Neural cell (in vitro differentiated cells): ENCODE data around the gene KIF6. TPM values are rescaled to one million over a fixed set of nuclear protein-coding genes. Genes with fewer than 3 reads are reported as not detected.

Experiments used
- H2AFZ ChIP-seq: fragments of 200-600, 300-800 bp; sonication (generic), shearing (Covaris generic); 2 replicates; pipeline ENCODE4 v1.6.0; 2014; ENCODE audit warnings: low read depth, mild to moderate bottlenecking, antibody characterized with exemption, low read length, moderate library complexity
- H3F3A ChIP-seq: fragments of 200-600 bp; shearing (Covaris generic); 2 replicates; pipeline ENCODE4 v1.6.1; 2016; ENCODE audit warnings: mild to moderate bottlenecking, moderate library complexity, mixed read lengths, antibody characterized with exemption, low read length; ENCODE audit not compliant: insufficient read depth, poor library complexity, severe bottlenecking
- H3K27ac ChIP-seq: fragments of 200-600, 300-800 bp; sonication (generic), shearing (Covaris generic); 2 replicates; pipeline ENCODE4 v1.5.1; 2014; ENCODE audit warnings: mild to moderate bottlenecking, low read length, moderate library complexity
- H3K27me3 ChIP-seq: fragments of 300-800, 200-600 bp; sonication (generic), shearing (Covaris generic); 2 replicates; pipeline ENCODE4 v1.6.0; 2014; ENCODE audit warnings: mild to moderate bottlenecking, low read depth, low read length, moderate library complexity; ENCODE audit not compliant: insufficient read depth
- H3K36me3 ChIP-seq: fragments of 300-800, 200-600 bp; sonication (generic), shearing (Covaris generic); 2 replicates; pipeline ENCODE4 v1.5.1; 2014; ENCODE audit warnings: mild to moderate bottlenecking, antibody characterized with exemption, low read length, moderate library complexity; ENCODE audit not compliant: insufficient read depth
- H3K4me2 ChIP-seq: fragments of 300-800, 200-600 bp; sonication (generic), shearing (Covaris generic); 2 replicates; pipeline ENCODE4 v1.6.0; 2014; ENCODE audit warnings: mild to moderate bottlenecking, low read length
- H3K4me3 ChIP-seq: fragments of 300-800, 200-600 bp; sonication (generic), shearing (Covaris generic); 2 replicates; pipeline ENCODE4 v1.5.1; 2014; ENCODE audit warnings: mild to moderate bottlenecking, low read length, moderate library complexity
- H3K79me2 ChIP-seq: fragments of 200-600 bp; shearing (Covaris generic); replicated peaks from 2 replicates; pipeline ENCODE4 v1.6.0; 2014; ENCODE audit warnings: mild to moderate bottlenecking, low read length, moderate library complexity; ENCODE audit not compliant: insufficient read depth
- H3K9ac ChIP-seq: fragments of 300-800, 200-600 bp; sonication (generic), shearing (Covaris generic); 2 replicates; pipeline ENCODE4 v1.6.1; 2016; ENCODE audit warnings: mild to moderate bottlenecking, low read length, mixed read lengths
- H3K9me2 ChIP-seq: fragments of 200-600 bp; shearing (Covaris generic); 2 replicates; pipeline ENCODE4 v1.6.1; 2016; ENCODE audit warnings: mild to moderate bottlenecking, low read length, mixed read lengths; ENCODE audit not compliant: insufficient read depth
- H3K9me3 ChIP-seq: fragments of 200-600, 300-800 bp; sonication (generic), shearing (Covaris generic); 2 replicates; pipeline ENCODE4 v1.6.1; 2016; ENCODE audit warnings: mild to moderate bottlenecking, mixed run types, low read length, moderate library complexity, mixed read lengths
- H4K20me1 ChIP-seq: fragments of 200-600 bp; shearing (Covaris generic); 2 replicates; pipeline ENCODE4 v1.6.1; 2016; ENCODE audit warnings: mild to moderate bottlenecking, mixed run types; ENCODE audit not compliant: insufficient read depth
- EP300 ChIP-seq: fragments of 450-650 bp; conservative IDR thresholded peaks from 2 replicates; pipeline ENCODE4 v1.6.1; 2014; ENCODE audit warnings: antibody characterized with exemption, mild to moderate bottlenecking, moderate library complexity; ENCODE audit not compliant: poor library complexity, severe bottlenecking
- EZH2 ChIP-seq: fragments of 200-600, 300-800 bp; shearing (Covaris generic), sonication (generic); IDR thresholded peaks from 2 replicates; pipeline ENCODE4 v1.6.1; 2014; ENCODE audit warnings: antibody characterized with exemption, low read length, borderline replicate concordance, mild to moderate bottlenecking; ENCODE audit not compliant: insufficient read depth, poor library complexity, severe bottlenecking
- POLR2AphosphoS5 ChIP-seq: IDR thresholded peaks from 2 replicates; pipeline ENCODE4 v1.6.1; 2012
- TAF1 ChIP-seq: IDR thresholded peaks from 2 replicates; pipeline ENCODE4 v1.6.1; 2012; ENCODE audit warnings: low read depth
- polyA plus RNA-seq: library from polyadenylated mRNA; depleted of rRNA; stranded (reverse); fragments of >200 nt; gene quantifications from 2 replicates; pipeline ENCODE4 v1.2.3, GENCODE V29; 2014
- TF ChIP-seq, protein P1 (sequence below): IDR thresholded peaks from 2 replicates; pipeline ENCODE4 v1.6.1; 2012; ENCODE audit warnings: borderline replicate concordance
- TF ChIP-seq, protein P2 (sequence below): fragments of 450-650 bp; IDR thresholded peaks from 2 replicates; pipeline ENCODE4 v1.5.1; 2014; ENCODE audit warnings: antibody characterized with exemption, mild to moderate bottlenecking, moderate library complexity; ENCODE audit not compliant: poor library complexity, severe bottlenecking

The KIF6 gene
- polyA plus RNA-seq, 1 donor from 2014 or later = 2.1 TPM

DNA sequence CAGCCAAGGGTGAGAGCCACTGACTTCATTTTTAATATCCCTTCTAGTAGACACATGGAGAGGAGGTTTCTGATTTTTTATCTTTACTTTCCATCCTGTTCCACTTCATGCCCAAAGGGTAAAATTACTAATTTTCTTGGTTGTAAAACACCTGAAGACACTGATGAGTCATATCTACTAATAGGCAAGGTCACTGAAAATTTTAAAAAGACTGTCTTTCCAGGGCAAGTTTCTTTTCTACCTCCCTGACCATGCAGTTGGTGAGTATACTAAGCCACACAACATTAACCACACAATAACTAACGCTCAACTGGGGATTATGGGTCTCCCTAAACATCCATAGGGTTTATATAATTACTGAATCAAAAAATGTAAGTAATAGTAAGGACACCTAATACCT is 109.6 kb downstream of the KIF6 start:
- H4K20me1 ChIP-seq = no peaks in the 10 kb centered on the region
- no peaks in the 10 kb centered on the region for H3K36me3 ChIP-seq

DNA sequence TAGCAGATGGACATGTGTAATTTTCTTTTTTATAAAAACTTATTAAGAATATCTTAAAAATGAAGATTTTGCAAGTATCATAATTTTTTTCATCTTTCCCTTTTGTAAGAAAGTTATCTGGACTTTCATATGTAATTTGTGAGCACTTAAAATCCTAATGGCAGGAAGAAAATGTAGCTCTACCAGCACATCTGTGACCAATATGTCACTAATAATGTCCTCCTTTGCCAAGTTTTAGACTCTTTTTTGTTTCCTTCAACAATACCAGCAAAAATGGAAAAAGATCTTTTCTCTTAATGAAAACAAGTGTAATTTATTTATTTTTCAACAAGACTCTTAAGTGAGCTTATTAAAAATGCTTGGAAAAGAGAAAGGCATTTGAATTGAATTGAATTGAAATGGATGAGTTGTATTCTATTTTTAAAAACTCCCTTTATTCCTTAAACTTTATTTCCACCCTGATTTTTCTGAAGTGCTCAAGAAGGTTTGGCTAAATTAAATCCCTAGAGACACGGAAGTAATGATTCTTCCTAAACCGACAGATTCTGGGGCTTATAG is 110.7 kb downstream of the KIF6 start:
- no peaks in the 10 kb centered on the region for H4K20me1 ChIP-seq
- no peaks in the 10 kb centered on the region for H3K79me2 ChIP-seq
- TF ChIP-seq TAF1 = no peak
- TF ChIP-seq, protein P1, sequence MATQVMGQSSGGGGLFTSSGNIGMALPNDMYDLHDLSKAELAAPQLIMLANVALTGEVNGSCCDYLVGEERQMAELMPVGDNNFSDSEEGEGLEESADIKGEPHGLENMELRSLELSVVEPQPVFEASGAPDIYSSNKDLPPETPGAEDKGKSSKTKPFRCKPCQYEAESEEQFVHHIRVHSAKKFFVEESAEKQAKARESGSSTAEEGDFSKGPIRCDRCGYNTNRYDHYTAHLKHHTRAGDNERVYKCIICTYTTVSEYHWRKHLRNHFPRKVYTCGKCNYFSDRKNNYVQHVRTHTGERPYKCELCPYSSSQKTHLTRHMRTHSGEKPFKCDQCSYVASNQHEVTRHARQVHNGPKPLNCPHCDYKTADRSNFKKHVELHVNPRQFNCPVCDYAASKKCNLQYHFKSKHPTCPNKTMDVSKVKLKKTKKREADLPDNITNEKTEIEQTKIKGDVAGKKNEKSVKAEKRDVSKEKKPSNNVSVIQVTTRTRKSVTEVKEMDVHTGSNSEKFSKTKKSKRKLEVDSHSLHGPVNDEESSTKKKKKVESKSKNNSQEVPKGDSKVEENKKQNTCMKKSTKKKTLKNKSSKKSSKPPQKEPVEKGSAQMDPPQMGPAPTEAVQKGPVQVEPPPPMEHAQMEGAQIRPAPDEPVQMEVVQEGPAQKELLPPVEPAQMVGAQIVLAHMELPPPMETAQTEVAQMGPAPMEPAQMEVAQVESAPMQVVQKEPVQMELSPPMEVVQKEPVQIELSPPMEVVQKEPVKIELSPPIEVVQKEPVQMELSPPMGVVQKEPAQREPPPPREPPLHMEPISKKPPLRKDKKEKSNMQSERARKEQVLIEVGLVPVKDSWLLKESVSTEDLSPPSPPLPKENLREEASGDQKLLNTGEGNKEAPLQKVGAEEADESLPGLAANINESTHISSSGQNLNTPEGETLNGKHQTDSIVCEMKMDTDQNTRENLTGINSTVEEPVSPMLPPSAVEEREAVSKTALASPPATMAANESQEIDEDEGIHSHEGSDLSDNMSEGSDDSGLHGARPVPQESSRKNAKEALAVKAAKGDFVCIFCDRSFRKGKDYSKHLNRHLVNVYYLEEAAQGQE = no peak
- TF ChIP-seq, protein P2, sequence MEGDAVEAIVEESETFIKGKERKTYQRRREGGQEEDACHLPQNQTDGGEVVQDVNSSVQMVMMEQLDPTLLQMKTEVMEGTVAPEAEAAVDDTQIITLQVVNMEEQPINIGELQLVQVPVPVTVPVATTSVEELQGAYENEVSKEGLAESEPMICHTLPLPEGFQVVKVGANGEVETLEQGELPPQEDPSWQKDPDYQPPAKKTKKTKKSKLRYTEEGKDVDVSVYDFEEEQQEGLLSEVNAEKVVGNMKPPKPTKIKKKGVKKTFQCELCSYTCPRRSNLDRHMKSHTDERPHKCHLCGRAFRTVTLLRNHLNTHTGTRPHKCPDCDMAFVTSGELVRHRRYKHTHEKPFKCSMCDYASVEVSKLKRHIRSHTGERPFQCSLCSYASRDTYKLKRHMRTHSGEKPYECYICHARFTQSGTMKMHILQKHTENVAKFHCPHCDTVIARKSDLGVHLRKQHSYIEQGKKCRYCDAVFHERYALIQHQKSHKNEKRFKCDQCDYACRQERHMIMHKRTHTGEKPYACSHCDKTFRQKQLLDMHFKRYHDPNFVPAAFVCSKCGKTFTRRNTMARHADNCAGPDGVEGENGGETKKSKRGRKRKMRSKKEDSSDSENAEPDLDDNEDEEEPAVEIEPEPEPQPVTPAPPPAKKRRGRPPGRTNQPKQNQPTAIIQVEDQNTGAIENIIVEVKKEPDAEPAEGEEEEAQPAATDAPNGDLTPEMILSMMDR = no peak
- peaks cover 4% of the 10 kb centered on the region for H3F3A ChIP-seq
- no peak overlapping the region for H3K4me2 ChIP-seq
- no peak overlapping the region for H3K4me3 ChIP-seq
- no peak overlapping the region for H3K27ac ChIP-seq
- H3K9me2 ChIP-seq = no peaks in the 10 kb centered on the region
- H3K9ac ChIP-seq = no peak overlapping the region
- no peaks in the 10 kb centered on the region for H3K36me3 ChIP-seq
- H3K27me3 ChIP-seq = no peaks in the 10 kb centered on the region
- no peak overlapping the region for H2AFZ ChIP-seq
- H3K9me3 ChIP-seq = no peaks in the 10 kb centered on the region

More for the DNA sequence above, 109.6 kb downstream of the KIF6 start:
- Histone ChIP-seq H3K27ac (no peak overlapping the region), H3K4me3 (no peak overlapping the region), H3K79me2 (no peaks in the 10 kb centered on the region), H3K9me3 (no peaks in the 10 kb centered on the region), H3K9ac (no peak overlapping the region), H3K9me2 (no peaks in the 10 kb centered on the region), H3K4me2 (no peak overlapping the region), H2AFZ (no peak overlapping the region), H3K27me3 (no peaks in the 10 kb centered on the region), H3F3A (peaks cover 4% of the 10 kb centered on the region)
- TF ChIP-seq, protein P2 = no peak
- TF ChIP-seq POLR2AphosphoS5 = no peak
- TF ChIP-seq EZH2 = no peak

- Histone ChIP-seq H3K9me3 (no peaks in the 10 kb centered on the region), H3K9ac (no peak overlapping the region), H4K20me1 (no peaks in the 10 kb centered on the region), H3K36me3 (no peaks in the 10 kb centered on the region), H3K4me3 (no peak overlapping the region), H3K4me2 (no peak overlapping the region), H3F3A (peaks cover 4% of the 10 kb centered on the region), H3K79me2 (no peaks in the 10 kb centered on the region), H2AFZ (no peak overlapping the region), H3K27ac (no peak overlapping the region), H3K27me3 (no peaks in the 10 kb centered on the region), H3K9me2 (no peaks in the 10 kb centered on the region)
- peak; percentile 12 for TF ChIP-seq EP300
- TF ChIP-seq, protein P2 = no peak
These were observed 115.0 kb downstream of the KIF6 start for GRCh38 chr6:39610221-39610620.
